Measurements from ENCODE around the gene COL26A1.
A peak's percentile ranks its signal among the peaks of the same experiment; 100 is the strongest.

Gene COL26A1

DNA sequence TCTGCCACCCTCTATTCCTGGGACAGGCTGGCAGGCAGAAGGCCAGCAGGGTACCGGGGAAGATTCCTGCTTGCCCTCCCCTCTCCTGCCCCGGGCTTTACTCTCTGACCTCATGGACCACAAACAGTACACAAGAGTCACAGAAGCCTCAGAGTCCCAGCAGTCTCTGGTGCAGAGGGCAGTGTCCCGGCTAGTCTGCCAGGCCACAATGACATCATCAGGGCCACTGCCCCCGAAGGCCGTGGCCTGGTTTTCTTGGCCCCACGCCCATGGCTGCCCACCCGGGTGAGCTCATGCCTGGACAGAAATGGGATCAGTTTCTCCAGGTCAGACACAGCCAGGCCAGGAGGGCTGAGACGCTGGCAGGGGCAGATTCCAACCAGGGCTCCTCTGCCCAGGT lies 174.5 kb downstream of the COL26A1 start:
- Mint-ChIP-seq H3K27ac (no peak overlapping the region), H3K4me3 (no peak overlapping the region), H3K27me3 (peaks cover 18 to 27% of the 10 kb centered on the region in 2 donors), H3K9me3 (no peaks in the 10 kb centered on the region), H3K4me1 (peaks cover 4 to 8% of the 10 kb centered on the region in 2 donors), H3K36me3 (no peaks in the 10 kb centered on the region)
- no peak for ATAC-seq (replicated peaks)
- no peak for DNase-seq

DNA sequence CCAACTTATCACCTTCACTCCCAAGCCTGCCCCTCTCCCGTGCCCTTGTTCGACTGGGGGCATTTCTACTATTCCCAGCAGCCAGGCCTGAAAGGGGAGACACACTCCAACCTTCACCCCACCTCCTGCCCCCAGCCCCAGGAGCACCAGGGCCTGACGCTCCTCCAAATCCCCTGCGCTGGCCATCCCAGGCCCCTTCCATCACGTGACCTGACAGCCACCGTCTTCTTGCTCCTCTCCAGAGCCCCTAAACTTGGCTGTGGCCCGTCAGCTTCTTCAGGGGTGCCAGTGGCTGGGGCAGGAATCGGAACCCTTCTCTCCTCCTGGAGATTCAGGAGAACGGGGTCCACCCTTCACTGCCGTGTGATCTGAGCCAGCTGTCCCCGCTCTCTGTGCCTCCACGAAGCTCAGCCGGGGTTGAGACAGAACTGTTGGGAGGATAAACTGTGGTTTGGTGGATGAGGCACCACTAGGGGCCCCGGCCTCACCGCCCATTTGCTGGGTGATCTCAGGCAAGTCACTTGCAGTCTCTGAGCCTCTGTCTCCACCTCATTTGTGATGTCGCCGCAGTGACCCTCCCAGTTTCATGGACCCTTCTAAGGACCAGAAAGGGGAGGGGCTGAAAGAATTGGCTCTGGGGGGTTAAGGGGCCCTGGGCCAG lies 175.4 kb downstream of the COL26A1 start:
- no peak for DNase-seq
- ATAC-seq (replicated peaks), result peak in 1 of 2 donors; percentile 11
- H3K36me3 Mint-ChIP-seq, result no peaks in the 10 kb centered on the region
- peaks cover 15 to 30% of the 10 kb centered on the region in 2 donors for H3K27me3 Mint-ChIP-seq
- H3K4me3 Mint-ChIP-seq, result no peak overlapping the region
- no peaks in the 10 kb centered on the region for H3K9me3 Mint-ChIP-seq
- no peak overlapping the region for H3K27ac Mint-ChIP-seq
- H3K4me1 Mint-ChIP-seq, result peaks cover 4 to 15% of the 10 kb centered on the region in 2 donors

- peak; percentile 75 to 80 for ATAC-seq (replicated peaks)
- H3K9me3 Mint-ChIP-seq, result no peaks in the 10 kb centered on the region
- H3K36me3 Mint-ChIP-seq, result no peaks in the 10 kb centered on the region
- peaks cover 13 to 30% of the 10 kb centered on the region in 2 donors for H3K27me3 Mint-ChIP-seq
- DNase-seq, result peak; percentile 39
- H3K4me1 Mint-ChIP-seq, result peaks cover 4 to 17% of the 10 kb centered on the region in 2 donors
- no peak overlapping the region for H3K4me3 Mint-ChIP-seq
- H3K27ac Mint-ChIP-seq, result no peak overlapping the region
Measured at GRCh38 chr7:101538596-101539459, 176.2 kb downstream of the COL26A1 start.

GRCh38 chr7:101539784-101540183 lies 177.1 kb downstream of the COL26A1 start:
- no peak overlapping the region for H3K4me3 Mint-ChIP-seq
- H3K27ac Mint-ChIP-seq, result no peak overlapping the region
- peaks cover 4 to 17% of the 10 kb centered on the region in 2 donors for H3K4me1 Mint-ChIP-seq
- DNase-seq (no peak), ATAC-seq (replicated peaks) (no peak)
- H3K27me3 Mint-ChIP-seq, result peaks cover 6 to 22% of the 10 kb centered on the region in 2 donors
- H3K36me3 Mint-ChIP-seq, result no peaks in the 10 kb centered on the region
- no peaks in the 10 kb centered on the region for H3K9me3 Mint-ChIP-seq

DNA sequence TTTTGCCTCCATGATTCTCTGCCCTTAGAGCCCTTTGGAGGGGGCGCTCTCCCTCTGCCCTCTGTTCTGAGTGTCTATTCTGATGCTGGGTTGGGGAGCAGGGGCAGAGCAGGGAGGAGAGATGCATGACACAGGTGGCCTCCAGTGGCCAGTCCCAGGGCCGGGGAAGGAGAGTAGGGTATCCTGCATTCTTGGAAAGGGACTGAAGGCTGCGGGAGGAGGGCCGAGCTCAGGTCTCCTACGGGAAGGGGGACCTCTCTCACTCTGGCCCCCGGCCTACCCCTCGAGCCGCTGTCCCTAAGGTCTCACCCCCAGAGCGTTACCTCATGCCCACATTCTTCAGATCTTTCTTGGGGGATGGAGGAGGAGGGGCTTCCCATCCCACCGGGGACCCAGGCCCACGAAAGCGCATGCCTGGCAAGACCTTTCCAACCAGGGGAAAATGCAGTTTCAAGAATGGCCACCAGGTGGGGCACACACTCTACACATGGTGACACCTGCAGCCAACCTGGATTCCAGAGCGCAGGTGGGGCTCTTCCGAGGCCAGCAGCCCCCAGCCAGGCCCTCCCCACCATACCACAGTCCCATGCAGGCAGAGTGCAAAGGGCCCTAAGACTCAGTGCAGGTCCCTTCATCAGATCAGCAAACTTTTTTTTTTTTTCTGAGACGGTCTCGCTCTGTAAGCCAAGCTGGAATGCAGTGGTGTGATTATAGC lies 180.0 kb downstream of the COL26A1 start:
- Mint-ChIP-seq H3K9me3 (no peaks in the 10 kb centered on the region), H3K4me1 (peaks cover 4 to 17% of the 10 kb centered on the region in 2 donors), H3K36me3 (no peaks in the 10 kb centered on the region), H3K27me3 (peaks cover 6 to 15% of the 10 kb centered on the region in 2 donors), H3K27ac (no peak overlapping the region), H3K4me3 (no peak overlapping the region)
- DNase-seq, result peak; percentile 53
- peak; percentile 63 to 64 for ATAC-seq (replicated peaks)

GRCh38 chr7:101543242-101543766 lies 180.6 kb downstream of the COL26A1 start:
- peaks cover 4 to 17% of the 10 kb centered on the region in 2 donors for H3K4me1 Mint-ChIP-seq
- H3K4me3 Mint-ChIP-seq, result no peak overlapping the region
- no peaks in the 10 kb centered on the region for H3K9me3 Mint-ChIP-seq
- H3K27me3 Mint-ChIP-seq, result peaks cover 12 to 16% of the 10 kb centered on the region in 2 donors
- no peak for DNase-seq
- no peak for ATAC-seq (replicated peaks)
- no peak overlapping the region for H3K27ac Mint-ChIP-seq
- no peaks in the 10 kb centered on the region for H3K36me3 Mint-ChIP-seq

DNA sequence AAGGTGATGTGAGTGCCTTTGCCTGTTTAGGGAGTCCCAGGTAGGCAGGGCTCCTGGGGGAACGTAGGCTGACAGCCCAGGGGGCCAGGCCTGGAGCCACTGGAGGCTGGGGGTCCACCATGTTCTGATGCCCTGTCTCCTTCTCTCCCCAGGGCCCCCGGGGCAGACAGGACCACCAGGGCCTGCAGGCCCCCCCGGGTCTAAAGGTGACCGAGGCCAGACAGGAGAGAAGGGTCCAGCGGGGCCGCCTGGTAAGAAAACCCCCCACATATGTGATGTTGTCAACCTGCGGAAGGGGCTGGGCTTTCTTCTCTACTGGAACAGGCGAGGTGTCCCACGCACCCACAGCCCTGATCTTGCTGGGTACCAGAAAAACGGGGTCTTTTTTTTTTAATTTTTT lies 181.2 kb downstream of the COL26A1 start:
- peaks cover 17 to 21% of the 10 kb centered on the region in 2 donors for H3K27me3 Mint-ChIP-seq
- H3K4me1 Mint-ChIP-seq, result peaks cover 3 to 15% of the 10 kb centered on the region in 2 donors
- no peak overlapping the region for H3K27ac Mint-ChIP-seq
- DNase-seq, result no peak
- ATAC-seq (replicated peaks), result no peak
- H3K4me3 Mint-ChIP-seq, result no peak overlapping the region
- H3K9me3 Mint-ChIP-seq, result no peaks in the 10 kb centered on the region
- H3K36me3 Mint-ChIP-seq, result no peaks in the 10 kb centered on the region

- Mint-ChIP-seq H3K27ac (no peak overlapping the region), H3K4me1 (peaks cover 0 to 8% of the 10 kb centered on the region in 2 donors), H3K27me3 (peaks cover 22 to 29% of the 10 kb centered on the region in 2 donors), H3K9me3 (no peaks in the 10 kb centered on the region), H3K36me3 (no peaks in the 10 kb centered on the region), H3K4me3 (no peak overlapping the region)
- no peak for DNase-seq
- ATAC-seq (replicated peaks), result no peak
Measured at GRCh38 chr7:101545441-101546190, 182.9 kb downstream of the COL26A1 start.

GRCh38 chr7:101546308-101546936 lies 183.7 kb downstream of the COL26A1 start:
- Mint-ChIP-seq H3K9me3 (no peaks in the 10 kb centered on the region), H3K4me1 (peaks cover 0 to 8% of the 10 kb centered on the region in 2 donors), H3K27me3 (peaks cover 22 to 29% of the 10 kb centered on the region in 2 donors), H3K36me3 (no peaks in the 10 kb centered on the region), H3K4me3 (no peak overlapping the region), H3K27ac (no peak overlapping the region)
- DNase-seq (no peak), ATAC-seq (replicated peaks) (no peak)

GRCh38 chr7:101547022-101547915 lies 184.6 kb downstream of the COL26A1 start:
- Mint-ChIP-seq H3K27me3 (peaks cover 22 to 33% of the 10 kb centered on the region in 2 donors), H3K36me3 (no peaks in the 10 kb centered on the region), H3K9me3 (no peaks in the 10 kb centered on the region), H3K27ac (no peak overlapping the region), H3K4me3 (no peak overlapping the region), H3K4me1 (peaks cover 0 to 8% of the 10 kb centered on the region in 2 donors)
- DNase-seq (no peak), ATAC-seq (replicated peaks) (no peak)

DNA sequence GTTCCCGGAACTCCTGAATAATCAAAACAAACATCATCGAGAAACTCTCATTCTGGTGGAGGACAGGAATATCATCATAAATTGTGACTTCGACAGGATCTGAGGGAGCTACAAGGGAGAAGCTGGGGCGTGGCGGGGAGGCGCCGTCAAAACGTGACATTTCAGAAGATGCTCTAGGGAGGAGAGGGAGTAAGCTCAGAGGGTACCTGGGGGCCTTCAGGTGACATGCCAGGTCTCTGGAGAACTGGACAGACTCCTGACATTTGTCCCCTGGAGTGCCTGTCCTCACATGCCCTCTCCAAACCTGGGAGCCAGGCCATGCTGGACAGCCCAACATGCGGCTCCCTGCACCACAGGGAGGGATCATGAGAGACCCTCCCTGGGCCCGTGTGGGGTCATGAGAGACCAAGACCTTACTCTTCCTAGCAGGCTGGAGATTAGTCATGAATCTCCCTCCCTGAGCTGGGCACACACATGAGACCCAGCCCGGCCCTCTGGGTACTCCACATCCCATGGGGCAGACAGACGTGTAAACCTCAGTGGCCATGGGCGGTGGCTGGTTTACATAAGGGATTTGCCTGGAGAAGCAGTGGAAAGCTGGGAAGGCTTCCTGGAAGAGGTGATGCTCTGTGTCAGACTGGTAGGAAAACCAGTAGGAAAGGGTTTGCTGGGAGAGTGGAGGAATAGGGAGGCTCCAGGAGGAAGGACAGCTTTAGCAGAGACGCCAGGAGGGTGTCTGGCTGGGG lies 185.4 kb downstream of the COL26A1 start:
- peaks cover 0 to 1% of the 10 kb centered on the region in 2 donors for H3K4me1 Mint-ChIP-seq
- no peak overlapping the region for H3K27ac Mint-ChIP-seq
- DNase-seq (no peak), ATAC-seq (replicated peaks) (no peak)
- H3K27me3 Mint-ChIP-seq, result peaks cover 16 to 26% of the 10 kb centered on the region in 2 donors
- H3K36me3 Mint-ChIP-seq, result no peaks in the 10 kb centered on the region
- no peak overlapping the region for H3K4me3 Mint-ChIP-seq
- H3K9me3 Mint-ChIP-seq, result no peaks in the 10 kb centered on the region

GRCh38 chr7:101549734-101550133 lies 187.1 kb downstream of the COL26A1 start:
- ATAC-seq (replicated peaks), result no peak
- no peak overlapping the region for H3K4me3 Mint-ChIP-seq

More at GRCh38 chr7:101549734-101550133, 187.1 kb downstream of the COL26A1 start:
- Mint-ChIP-seq H3K9me3 (no peaks in the 10 kb centered on the region), H3K27me3 (peaks cover 26 to 35% of the 10 kb centered on the region in 2 donors), H3K36me3 (no peaks in the 10 kb centered on the region), H3K27ac (no peak overlapping the region), H3K4me1 (no peaks in the 10 kb centered on the region)
- no peak for DNase-seq
